AML-193 (cell line): ENCODE results near the gene SMYD3.

Experiments used
- DNase-seq, 2 experiments: peaks; one replicate each; lab custom pipeline; 2025; lab: John Stamatoyannopoulos, UW

The SMYD3 gene

GRCh38 chr1:245872475-245872874, 634.6 kb downstream of the SMYD3 start:
- DNase-seq = no peak

- DNase-seq = no peak
These were observed 635.2 kb downstream of the SMYD3 start for GRCh38 chr1:245871915-245872314.

DNA sequence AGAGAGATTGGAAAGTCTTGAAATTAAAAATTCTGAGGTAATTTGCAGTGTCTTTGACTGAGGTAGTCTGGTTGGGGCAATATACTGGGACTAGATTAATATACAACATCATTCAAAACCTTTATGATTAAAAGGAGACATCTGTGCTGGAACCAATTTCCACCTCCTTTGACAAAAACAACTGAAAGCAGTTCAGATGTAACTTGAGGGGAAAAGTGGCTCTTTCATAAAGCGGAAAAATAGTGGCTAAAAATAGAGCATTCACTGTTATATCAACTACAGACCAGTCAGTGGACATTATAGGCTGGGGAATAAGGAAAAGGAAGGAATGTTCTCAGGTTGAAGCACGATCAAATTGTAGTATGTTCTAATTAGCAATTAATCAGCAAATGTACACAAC, 635.9 kb downstream of the SMYD3 start:
- DNase-seq = no peak

GRCh38 chr1:245870698-245871097, 636.4 kb downstream of the SMYD3 start:
- no peak for DNase-seq

GRCh38 chr1:245869847-245870246, 637.2 kb downstream of the SMYD3 start:
- no peak for DNase-seq

GRCh38 chr1:245867738-245868137, 639.3 kb downstream of the SMYD3 start:
- DNase-seq = no peak

GRCh38 chr1:245864872-245865271, 642.2 kb downstream of the SMYD3 start:
- no peak for DNase-seq

DNA sequence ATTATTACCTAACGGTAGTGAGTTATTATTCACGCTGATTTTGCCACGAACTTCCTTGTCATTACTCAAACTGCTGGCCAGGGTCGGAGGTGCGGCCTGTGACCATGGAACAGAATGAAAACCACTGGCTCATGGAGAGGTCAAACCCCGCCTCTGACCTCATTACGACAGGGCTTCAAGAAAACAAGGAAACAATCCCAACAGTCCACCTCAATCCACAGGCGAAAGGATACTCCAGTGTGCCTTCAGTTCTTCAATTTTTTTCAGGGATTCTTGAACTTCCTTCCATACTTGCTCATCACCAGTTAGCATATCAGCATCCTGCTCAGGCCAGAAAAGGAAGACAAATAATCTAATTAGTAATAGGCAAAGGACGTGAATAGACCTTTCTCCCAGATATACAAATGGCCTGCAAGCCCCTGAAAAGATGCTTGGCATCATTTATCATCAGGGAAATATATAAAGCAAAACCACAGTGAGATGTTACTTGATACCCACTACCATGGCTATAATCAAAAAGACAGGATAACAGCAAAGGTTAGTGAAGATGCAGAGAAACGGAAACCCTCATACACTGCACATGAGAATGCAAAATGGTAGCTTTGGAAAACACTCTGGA, 643.4 kb downstream of the SMYD3 start:
- DNase-seq = no peak

DNA sequence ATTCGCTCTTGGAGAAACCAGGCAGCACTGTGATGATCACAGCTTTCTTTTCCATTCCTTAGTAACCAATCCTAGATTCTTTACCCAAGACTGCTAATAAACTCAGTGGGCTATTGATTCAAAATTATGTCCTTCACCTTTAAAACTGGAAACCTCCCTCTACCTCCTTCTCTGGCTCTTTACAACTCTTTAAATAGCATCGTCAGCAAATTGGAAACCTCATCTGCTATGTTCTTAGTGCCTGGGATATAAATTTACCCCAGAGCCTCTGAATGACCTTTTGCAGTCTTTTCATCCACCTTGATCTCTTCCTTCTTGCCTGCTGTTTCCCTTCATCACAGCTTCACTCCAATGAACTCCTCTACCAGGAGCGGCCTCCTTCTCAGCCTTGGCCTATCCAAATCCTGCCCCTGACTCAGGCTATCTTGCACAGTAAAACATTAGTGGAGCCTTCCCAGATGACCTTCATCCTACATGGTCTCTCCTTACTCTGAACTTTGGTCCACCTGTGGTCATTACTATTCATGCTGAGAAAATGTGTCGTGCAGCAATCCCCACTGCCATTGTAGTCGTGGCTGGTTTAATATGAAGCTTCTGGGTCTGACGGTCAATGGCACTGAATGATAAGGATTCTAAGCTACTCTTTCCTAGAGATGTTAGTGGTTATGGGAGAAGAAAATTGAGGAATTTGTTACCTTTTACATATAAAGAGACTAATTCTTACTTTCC, 644.1 kb downstream of the SMYD3 start:
- no peak for DNase-seq

GRCh38 chr1:245860657-245861544, 646.2 kb downstream of the SMYD3 start:
- no peak for DNase-seq

DNA sequence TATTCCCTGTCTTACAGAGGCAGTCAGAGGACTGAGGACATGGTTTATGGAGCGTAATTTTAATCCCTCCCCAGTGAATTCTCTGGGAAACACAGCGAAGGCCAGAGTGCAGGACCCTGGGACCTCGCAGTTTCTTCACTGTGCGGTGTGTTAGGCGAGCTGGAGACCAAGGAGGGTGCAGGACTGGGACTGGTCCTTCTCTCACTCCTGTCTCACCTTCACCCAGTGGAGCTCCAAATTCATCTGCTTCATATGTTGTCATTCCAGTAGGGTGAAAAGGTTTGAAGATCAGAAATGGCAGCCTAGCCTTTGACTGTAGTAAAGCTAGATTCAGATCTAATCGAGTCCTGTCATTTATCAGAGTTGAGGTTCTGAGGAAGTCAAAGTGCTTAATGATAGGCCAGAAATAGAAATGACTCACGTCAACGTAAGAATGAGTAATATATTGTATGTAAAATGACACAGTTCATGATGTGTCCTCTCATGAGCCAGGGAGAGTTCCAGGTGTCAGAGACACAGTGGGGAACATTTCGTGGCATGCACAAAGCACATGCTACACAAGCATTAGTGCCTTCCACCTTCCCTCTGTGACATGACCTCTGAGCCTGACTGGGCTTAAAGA, 647.5 kb downstream of the SMYD3 start:
- DNase-seq = no peak

GRCh38 chr1:245858722-245859492, 648.2 kb downstream of the SMYD3 start:
- DNase-seq = no peak

DNA sequence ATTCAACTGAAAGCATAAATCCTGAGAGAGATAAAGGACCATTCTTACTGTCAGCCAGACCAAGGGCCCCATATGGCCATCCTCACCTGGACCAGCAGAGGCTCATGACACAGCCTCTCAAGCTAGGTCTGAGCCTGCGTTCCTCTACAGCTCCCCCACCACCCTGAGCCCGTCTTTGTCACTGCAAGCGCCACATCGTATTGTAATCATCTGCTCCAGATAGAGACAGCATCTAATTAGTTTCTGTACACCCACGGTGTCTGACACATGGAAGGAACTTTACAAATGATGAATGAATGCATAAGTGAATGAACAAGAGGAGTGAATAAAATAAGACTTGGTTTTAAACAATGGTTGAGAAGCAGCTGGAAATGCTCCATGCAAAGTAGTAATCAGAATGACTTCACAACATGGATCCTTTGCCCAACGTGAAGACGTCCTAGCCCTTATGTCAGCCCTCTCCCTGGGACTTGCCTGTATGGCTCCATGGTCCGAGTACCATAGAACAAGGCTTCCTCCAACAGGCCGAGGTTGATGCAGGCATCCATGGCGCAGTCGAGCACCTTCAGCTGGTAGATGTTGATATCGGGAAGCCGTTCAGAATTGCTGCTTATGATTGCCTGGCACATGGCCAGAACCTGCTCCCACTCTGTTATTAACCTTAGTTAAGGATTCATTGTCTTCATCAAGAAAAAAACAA, 648.9 kb downstream of the SMYD3 start:
- no peak for DNase-seq

GRCh38 chr1:245856944-245857531, 650.0 kb downstream of the SMYD3 start:
- no peak for DNase-seq

DNA sequence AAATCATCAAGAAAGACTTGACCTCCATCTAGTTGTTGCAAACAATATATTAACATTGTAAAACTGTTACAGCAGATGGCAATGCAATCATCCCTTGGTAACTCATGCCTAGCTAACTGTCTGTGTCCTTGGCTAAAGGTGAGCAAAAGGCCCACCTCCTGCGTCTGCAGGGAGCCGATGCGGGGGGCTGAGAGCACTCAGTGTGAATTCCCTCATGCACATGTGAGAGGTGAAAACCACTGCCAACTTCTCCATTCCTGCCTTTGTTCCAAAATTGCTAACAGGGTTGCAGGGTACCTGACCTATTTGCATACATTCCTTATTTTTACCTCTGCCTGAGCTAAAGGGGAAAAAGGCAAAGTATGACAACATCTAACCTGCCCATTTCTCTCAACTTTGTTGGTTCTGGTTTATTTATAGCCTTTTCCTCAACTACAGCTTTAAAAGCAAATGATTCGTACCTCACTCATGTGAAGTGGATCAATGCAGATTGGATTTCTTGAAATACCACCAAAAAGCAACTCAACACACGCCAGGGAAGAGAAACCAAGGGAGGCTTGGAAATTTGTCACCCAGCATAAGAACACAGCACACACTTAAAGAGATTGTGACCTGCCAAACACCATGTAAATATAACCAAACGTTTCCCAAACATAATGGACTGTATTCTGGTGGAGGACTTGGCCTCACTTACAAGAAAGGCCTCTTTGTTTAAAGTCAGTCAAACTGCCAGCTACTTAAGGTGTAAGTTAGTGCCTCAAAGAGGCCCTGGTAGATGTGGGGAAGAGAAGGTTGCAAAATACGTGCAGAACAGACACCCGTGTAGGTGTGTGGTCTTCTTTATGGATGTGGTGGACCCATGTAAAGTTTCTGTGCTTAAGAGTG, 651.0 kb downstream of the SMYD3 start:
- no peak for DNase-seq

DNA sequence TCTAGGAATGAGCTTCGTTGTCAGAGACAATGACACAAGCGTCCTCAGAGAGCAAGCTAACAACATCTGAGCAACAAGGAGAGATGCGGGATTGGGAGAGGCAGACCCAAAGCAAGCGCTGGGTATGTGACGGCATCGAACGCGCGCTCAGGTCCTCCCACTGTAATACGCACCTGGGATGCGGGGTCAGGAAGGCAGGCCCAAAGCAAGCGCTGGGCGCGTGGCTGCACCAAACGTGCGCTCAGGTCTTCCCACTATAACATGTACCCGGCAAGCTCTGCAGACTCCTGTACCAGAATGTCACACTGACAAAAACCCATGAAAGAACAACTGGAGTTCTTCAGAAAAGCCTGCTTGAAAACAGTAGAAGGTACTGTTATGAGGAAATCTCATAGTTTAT, 653.8 kb downstream of the SMYD3 start:
- DNase-seq = no peak

- DNase-seq = no peak
These were observed 664.0 kb downstream of the SMYD3 start for GRCh38 chr1:245843101-245843500.

DNA sequence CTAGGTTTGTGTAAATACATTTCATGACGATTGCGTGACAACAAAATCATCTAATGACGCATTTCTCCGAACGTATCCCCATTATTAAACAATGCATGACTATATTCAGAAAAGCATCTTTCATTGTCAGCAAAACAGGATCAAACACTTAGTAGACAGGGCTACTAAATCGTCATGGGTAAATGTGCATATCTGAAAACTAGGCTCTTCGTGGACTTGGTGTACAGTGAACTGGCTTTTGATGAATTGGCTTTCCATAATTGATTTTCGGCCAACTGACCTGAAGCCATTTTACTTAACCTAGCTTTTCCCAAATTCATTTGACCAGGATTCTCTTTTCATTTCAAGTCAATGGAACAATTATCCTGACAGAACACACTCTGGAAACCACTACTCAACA, 665.0 kb downstream of the SMYD3 start:
- DNase-seq = no peak

DNA sequence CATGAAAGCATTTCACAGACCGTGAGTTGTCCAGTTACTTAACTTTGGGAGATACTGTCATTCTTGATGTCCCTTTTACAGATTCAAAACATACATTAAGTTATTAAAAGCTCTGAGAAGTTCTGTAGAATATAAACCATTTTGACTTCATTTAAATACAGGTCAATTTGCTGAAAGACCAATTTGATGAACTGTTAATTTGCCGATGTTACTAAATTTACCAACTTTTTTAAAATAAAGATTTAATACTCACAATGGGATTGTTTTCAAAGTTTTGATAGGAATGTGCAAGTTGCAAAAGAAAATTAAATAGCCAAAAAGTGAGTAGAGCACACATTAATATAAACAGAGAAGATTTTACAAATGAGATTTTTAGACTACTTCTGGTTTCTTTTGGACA, 666.1 kb downstream of the SMYD3 start:
- DNase-seq = no peak

DNA sequence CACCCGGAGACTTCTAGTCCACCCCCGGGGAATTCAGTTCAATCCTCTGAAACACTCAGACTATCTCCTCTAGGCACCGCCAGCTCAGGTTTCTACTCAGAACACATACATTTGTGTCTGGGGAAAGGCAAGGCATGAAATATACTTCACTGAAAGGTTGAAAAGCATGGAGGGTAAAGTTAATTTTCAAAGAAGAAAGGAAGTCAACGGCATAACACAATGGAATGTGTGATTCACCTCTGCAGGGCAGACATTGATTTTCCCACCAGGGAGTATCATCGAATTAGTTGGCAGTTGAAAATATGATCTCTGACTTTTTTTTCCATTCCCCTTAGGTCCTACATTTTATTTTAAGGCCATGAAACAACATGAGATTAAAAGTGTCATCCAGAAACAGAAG, 669.4 kb downstream of the SMYD3 start:
- DNase-seq = no peak
